ENCODE measurements around the gene ARPIN. TPM values are rescaled to one million over a fixed set of nuclear protein-coding genes. Genes with fewer than 3 reads are reported as not detected.
"Not testable (repeated sequence)": the region's sequence is repeated elsewhere in the genome, so short reads cannot be mapped to it uniquely, and the experiment has no call there.

Gene ARPIN
- total RNA-seq, 1 donor from 2014 or later, result 10.4 TPM

- no peak overlapping the region for H3K4me3 ChIP-seq (ENCODE audit: low read depth, low read length)
- no peak for DNase-seq (ENCODE audit: low read depth)
- no peak for TF ChIP-seq CTCF (conservative IDR thresholded peaks at IDR 0.05; ENCODE audit: low read depth, low read length)
Observed at GRCh38 chr15:89863918-89864317, 48.8 kb downstream of the ARPIN start.

GRCh38 chr15:89860891-89861290 lies 51.9 kb downstream of the ARPIN start:
- no peak overlapping the region for H3K4me3 ChIP-seq (ENCODE audit: low read depth, low read length)
- no peak for TF ChIP-seq CTCF (conservative IDR thresholded peaks at IDR 0.05; ENCODE audit: low read depth, low read length)
- no peak for DNase-seq (ENCODE audit: low read depth)

- TF ChIP-seq CTCF (conservative IDR thresholded peaks at IDR 0.05; ENCODE audit: low read depth, low read length), result no peak
- no peak for DNase-seq (ENCODE audit: low read depth)
- no peak overlapping the region for H3K4me3 ChIP-seq (ENCODE audit: low read depth, low read length)
Observed at GRCh38 chr15:89860431-89860830, 52.3 kb downstream of the ARPIN start.

- no peak for DNase-seq (ENCODE audit: low read depth)
Observed at GRCh38 chr15:89858661-89859458, 53.9 kb downstream of the ARPIN start.

GRCh38 chr15:89857673-89858072 lies 55.1 kb downstream of the ARPIN start:
- H3K4me3 ChIP-seq (ENCODE audit: low read depth, low read length), result no peak overlapping the region
- no peak for TF ChIP-seq CTCF (conservative IDR thresholded peaks at IDR 0.05; ENCODE audit: low read depth, low read length)
- DNase-seq (ENCODE audit: low read depth), result peak; percentile 82

More at GRCh38 chr15:89858661-89859458, 53.9 kb downstream of the ARPIN start:
- no peak overlapping the region for H3K4me3 ChIP-seq (ENCODE audit: low read depth, low read length)
- TF ChIP-seq CTCF (conservative IDR thresholded peaks at IDR 0.05; ENCODE audit: low read depth, low read length), result no peak

- DNase-seq (ENCODE audit: low read depth), result no peak
- TF ChIP-seq CTCF (conservative IDR thresholded peaks at IDR 0.05; ENCODE audit: low read depth, low read length), result no peak
- H3K4me3 ChIP-seq (ENCODE audit: low read depth, low read length), result no peak overlapping the region
Observed at GRCh38 chr15:89855948-89856347, 56.8 kb downstream of the ARPIN start.

GRCh38 chr15:89854863-89855262 lies 57.9 kb downstream of the ARPIN start:
- not testable (repeated sequence) for DNase-seq (ENCODE audit: low read depth)

More at GRCh38 chr15:89854863-89855262, 57.9 kb downstream of the ARPIN start:
- not testable (repeated sequence) for H3K4me3 ChIP-seq (ENCODE audit: low read depth, low read length)
